ENCODE results near the gene PDZD7. TPM values are rescaled to one million over a fixed set of nuclear protein-coding genes. Genes with fewer than 3 reads are reported as not detected.
A peak's percentile ranks its signal among the peaks of the same experiment; 100 is the strongest.

Gene PDZD7
- total RNA-seq, 8 experiments from 2014 or later = 0.27 to 9.6 (median 3.5) TPM

DNA sequence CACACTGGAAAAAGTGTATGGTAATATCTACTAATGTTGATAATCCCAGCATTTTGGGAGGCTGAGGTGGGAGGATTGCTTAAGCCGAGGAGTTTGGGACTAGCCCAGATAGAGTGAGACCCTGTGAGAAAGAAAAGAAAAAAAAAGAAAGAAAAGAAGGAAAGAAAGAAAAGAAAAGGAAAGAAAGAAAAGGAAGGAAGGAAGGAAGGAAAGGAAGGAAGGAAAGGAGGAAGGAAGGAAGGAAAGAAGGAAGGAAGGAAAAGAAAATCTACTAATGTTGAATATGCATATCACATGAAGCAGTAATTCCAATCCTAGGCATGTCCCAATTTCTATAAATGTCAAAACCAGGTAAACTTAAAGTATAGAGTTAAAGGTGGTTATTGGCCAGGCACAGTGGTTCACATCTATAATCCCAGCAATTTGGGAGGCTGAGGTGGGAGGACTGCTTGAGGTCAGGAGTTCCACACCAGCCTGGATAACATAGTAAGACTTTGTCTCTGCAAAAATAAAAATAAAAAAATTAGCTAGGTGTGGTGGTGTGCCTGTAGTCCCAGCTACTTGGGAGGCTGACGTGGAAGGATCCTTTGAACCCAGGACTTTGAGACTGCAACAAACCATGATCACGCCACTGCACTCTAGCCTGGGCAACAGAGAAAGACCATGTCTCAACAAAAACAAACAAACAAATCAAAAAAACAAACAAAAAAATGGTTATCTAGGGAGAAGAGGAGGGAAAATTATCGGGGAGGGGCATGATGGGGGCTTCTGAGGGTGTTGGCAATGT, 25.6 kb upstream of the PDZD7 start:
- no peak overlapping the region for H3K27ac ChIP-seq
- in situ Hi-C loops (cut with MboI; ENCODE audit: low pct_unique_long_range_greater_than_20kb in 2 of 9, low sequenced_read_pairs in 9 of 9, unreplicated experiment in 9 of 9) = loop anchor here in 1 of 9 experiments (10.0 kb wide), 1 partner anchor 88 kb away; no protein-coding TSS in a partner anchor
- peaks cover 6 to 8% of the 10 kb centered on the region in 2 donors for H3K4me1 ChIP-seq (replicated peaks in 1 of 2)
- no peak overlapping the region for H3K4me3 ChIP-seq
- ATAC-seq (replicated peaks in 6 of 8) = no peak
- WGBS, 10 experiments = 81 to 100% (median 94%) methylated on average over 2 to 4 of the region's 4 CpGs

DNA sequence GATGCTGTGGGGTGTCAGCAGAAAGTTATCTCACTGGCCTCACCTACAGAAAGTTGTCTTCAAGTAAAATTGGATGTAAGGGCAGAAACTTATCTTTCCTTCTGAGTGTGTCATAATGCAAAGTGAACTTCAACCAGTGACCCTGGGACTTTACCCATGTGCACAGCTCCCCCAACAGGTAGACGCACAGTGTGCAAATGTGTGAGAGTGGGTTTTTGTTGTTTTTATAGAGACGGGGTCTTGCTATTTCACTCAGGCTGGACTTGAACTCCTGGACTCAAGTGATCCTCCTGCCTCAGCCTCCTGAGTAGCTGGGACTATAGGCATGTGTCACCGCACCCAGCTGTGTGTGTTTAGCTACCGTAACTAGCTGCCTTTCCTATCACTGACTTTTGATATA, 24.5 kb upstream of the PDZD7 start:
- 80 to 100% (median 96%) methylated on average over 2 to 3 of the region's 4 CpGs; no CpG with 5 or more reads in 6 of the 10 experiments for WGBS, 10 experiments
- in situ Hi-C loops (cut with MboI; ENCODE audit: low pct_unique_long_range_greater_than_20kb in 2 of 9, low sequenced_read_pairs in 9 of 9, unreplicated experiment in 9 of 9) = loop anchor here in 1 of 9 experiments (10.0 kb wide), 1 partner anchor 89 kb away; no protein-coding TSS in a partner anchor
- ATAC-seq (replicated peaks in 6 of 8) = no peak

DNA sequence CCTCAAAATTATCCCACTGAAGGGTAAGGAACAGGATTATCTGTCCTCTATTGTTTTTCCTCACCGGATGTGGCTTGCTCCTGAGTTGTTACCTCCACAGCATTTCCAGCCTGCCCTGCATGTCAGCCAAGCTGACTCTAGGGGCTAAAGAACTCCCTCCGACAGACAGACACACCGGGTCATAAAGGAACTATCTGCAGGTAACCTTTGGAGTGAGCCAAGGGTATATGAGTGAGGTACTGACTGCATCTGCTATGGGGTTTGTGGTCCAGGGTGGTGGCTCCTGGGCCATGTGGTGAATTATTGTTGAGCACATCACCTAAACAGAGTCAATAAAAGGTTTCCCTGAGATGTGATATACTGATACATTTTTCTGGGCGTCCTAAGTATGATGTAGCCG, 23.9 kb upstream of the PDZD7 start:
- H3K27ac ChIP-seq = no peak overlapping the region
- H3K4me1 ChIP-seq (replicated peaks in 1 of 2) = peaks cover 8 to 13% of the 10 kb centered on the region in 2 donors
- ATAC-seq (replicated peaks in 6 of 8) = no peak
- in situ Hi-C loops (cut with MboI; ENCODE audit: low pct_unique_long_range_greater_than_20kb in 2 of 9, low sequenced_read_pairs in 9 of 9, unreplicated experiment in 9 of 9) = loop anchor here in 1 of 9 experiments (10.0 kb wide), 1 partner anchor 90 kb away; no protein-coding TSS in a partner anchor
- WGBS, 10 experiments = 79 to 100% (median 99%) methylated on average over 1 to 5 of the region's 5 CpGs; no CpG with 5 or more reads in 2 of the 10 experiments
- H3K4me3 ChIP-seq = no peak overlapping the region

More for the DNA sequence above, 24.5 kb upstream of the PDZD7 start:
- H3K4me1 ChIP-seq (replicated peaks in 1 of 2) = peaks cover 6 to 12% of the 10 kb centered on the region in 2 donors
- no peak overlapping the region for H3K27ac ChIP-seq
- H3K4me3 ChIP-seq = no peak overlapping the region

DNA sequence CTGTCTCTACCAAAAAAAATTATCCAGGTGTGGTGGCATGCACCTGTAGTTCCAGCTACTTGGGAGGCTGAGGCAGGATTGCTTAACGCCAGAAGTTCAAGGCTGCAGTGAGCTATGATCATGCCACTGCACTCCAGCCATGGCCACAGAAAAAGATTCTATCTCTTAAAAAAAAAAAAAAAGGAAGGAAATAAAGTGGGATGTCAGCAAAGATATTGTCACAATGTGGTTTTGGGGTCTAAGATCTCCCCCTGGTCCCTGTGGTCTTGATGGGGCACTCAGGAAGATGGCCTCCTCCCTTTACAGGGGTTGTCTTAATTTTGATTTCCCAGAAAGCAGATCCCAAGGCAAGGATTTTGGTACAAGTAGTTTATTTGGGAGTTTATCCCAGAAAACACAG, 23.4 kb upstream of the PDZD7 start:
- no peak for ATAC-seq (replicated peaks in 6 of 8)
- WGBS, 10 experiments = 71 to 100% (median 100%) methylated on average over 1 of the region's 1 CpG; no CpG with 5 or more reads in 4 of the 10 experiments
- no peak overlapping the region for H3K4me3 ChIP-seq
- in situ Hi-C loops (cut with MboI; ENCODE audit: low pct_unique_long_range_greater_than_20kb in 2 of 9, low sequenced_read_pairs in 9 of 9, unreplicated experiment in 9 of 9) = loop anchor here in 1 of 9 experiments (10.0 kb wide), 1 partner anchor 90 kb away; no protein-coding TSS in a partner anchor
- H3K27ac ChIP-seq = no peak overlapping the region
- peaks cover 4 to 10% of the 10 kb centered on the region in 2 donors for H3K4me1 ChIP-seq (replicated peaks in 1 of 2)

DNA sequence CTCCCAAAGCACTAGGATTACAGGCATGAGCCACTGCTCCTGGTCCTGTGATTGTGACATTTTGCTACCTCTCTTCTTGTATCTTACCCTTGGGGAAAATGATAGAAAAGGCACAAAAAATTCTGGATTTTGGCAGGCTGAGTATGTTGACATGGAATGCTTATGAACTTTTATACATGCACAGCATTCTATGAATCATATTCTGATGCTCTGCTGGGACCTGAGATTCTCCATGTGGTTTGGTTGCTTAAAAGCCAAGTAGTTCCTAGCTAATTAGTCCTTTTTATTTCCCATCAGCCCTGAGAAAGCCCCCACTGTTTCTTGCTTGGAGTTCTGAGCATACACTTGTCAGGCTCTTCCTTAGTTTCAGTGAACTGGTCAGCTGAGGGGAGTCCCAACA, 22.6 kb upstream of the PDZD7 start:
- in situ Hi-C loops (cut with MboI; ENCODE audit: low pct_unique_long_range_greater_than_20kb in 2 of 9, low sequenced_read_pairs in 9 of 9, unreplicated experiment in 9 of 9) = loop anchor here in 1 of 9 experiments (10.0 kb wide), 1 partner anchor 91 kb away; no protein-coding TSS in a partner anchor
- Histone ChIP-seq H3K27ac (no peak overlapping the region), H3K4me3 (no peak overlapping the region), H3K4me1 (replicated peaks in 1 of 2) (peaks cover 4 to 10% of the 10 kb centered on the region in 2 donors)
- ATAC-seq (replicated peaks in 6 of 8) = no peak

DNA sequence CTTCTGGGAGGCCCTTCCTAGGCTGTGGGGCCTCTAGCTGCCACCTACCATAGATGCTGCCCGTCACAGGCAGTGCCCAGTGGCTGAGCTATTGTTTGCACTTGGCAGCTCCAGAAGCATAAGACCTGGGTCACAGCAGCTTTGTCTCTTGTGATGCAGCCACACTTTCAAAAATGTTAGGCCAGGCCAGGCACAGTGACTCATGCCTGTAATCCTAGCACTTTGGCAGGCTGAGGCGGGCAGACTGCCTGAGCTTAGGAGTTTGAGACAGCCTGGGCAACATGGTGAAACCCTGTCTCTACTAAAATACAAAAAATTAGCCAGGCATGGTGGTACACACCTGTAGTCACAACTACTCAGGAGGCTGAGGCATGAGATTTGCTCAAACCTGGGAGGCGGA, 21.4 kb upstream of the PDZD7 start:
- in situ Hi-C loops (cut with MboI; ENCODE audit: low pct_unique_long_range_greater_than_20kb in 2 of 9, low sequenced_read_pairs in 9 of 9, unreplicated experiment in 9 of 9) = loop anchor here in 1 of 9 experiments (10.0 kb wide), 1 partner anchor 93 kb away; no protein-coding TSS in a partner anchor
- H3K4me3 ChIP-seq = no peak overlapping the region
- ATAC-seq (replicated peaks in 6 of 8) = peak in 2 of 8 experiments; percentile 10 to 73
- H3K27ac ChIP-seq = no peak overlapping the region
- peaks cover 4 to 12% of the 10 kb centered on the region in 2 donors for H3K4me1 ChIP-seq (replicated peaks in 1 of 2)
- WGBS, 10 experiments = 83 to 100% (median 100%) methylated on average over 1 to 2 of the region's 3 CpGs; no CpG with 5 or more reads in 5 of the 10 experiments

DNA sequence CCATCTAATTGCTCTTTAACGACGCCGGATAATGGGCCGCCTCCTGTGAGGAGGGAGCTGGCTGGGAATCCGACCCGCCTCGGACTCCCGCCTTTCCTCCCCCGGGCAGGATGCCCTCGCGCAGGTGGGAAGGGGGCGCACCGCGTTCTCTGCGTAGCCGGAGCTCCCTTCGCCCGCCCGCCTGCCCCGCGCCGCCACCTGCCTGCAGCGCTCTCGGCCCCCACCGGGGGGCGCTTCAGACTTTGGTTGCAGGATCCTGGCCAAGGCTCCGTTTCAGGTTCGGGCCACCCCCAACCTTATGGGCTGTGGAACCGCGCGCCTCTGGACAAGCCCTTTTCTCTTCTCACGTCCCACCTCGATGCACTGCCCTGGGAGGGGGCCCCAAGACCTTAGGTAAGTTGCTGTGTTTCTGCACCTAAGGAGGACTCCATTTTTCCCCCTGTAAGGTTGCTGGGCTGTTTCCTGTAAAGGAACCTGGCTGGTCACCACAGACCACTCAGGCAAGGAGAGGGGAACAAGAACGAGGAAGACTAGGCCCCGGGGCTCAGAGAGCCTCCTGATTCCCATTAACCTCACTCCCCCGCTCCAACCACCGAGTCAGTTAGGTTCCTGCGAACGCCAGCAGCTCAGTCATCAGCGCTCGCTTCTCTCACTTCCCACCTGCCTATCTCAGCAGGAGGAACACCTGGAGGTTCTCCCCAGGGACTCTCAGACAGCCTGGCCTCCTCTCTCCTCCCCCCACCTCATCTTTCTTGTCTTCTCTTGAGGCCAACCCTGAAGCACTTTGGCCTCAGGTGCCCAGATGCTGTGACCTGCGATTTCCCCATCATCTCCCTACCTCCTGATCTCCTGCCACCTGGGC, 19.5 kb upstream of the PDZD7 start:
- WGBS, 10 experiments = 0 to 100% (median 21%) methylated on average over 1 to 16 of the region's 42 CpGs; no CpG with 5 or more reads in 5 of the 10 experiments
- peaks cover 4 to 16% of the 10 kb centered on the region in 2 donors for H3K4me1 ChIP-seq (replicated peaks in 1 of 2)
- H3K4me3 ChIP-seq = no peak overlapping the region
- in situ Hi-C loops (cut with MboI; ENCODE audit: low pct_unique_long_range_greater_than_20kb in 2 of 9, low sequenced_read_pairs in 9 of 9, unreplicated experiment in 9 of 9) = loop anchor here in 1 of 9 experiments (10.0 kb wide), 1 partner anchor 94 kb away; no protein-coding TSS in a partner anchor
- peak; percentile 49 to 95 (median 68) for ATAC-seq (replicated peaks in 6 of 8)
- no peak overlapping the region for H3K27ac ChIP-seq

DNA sequence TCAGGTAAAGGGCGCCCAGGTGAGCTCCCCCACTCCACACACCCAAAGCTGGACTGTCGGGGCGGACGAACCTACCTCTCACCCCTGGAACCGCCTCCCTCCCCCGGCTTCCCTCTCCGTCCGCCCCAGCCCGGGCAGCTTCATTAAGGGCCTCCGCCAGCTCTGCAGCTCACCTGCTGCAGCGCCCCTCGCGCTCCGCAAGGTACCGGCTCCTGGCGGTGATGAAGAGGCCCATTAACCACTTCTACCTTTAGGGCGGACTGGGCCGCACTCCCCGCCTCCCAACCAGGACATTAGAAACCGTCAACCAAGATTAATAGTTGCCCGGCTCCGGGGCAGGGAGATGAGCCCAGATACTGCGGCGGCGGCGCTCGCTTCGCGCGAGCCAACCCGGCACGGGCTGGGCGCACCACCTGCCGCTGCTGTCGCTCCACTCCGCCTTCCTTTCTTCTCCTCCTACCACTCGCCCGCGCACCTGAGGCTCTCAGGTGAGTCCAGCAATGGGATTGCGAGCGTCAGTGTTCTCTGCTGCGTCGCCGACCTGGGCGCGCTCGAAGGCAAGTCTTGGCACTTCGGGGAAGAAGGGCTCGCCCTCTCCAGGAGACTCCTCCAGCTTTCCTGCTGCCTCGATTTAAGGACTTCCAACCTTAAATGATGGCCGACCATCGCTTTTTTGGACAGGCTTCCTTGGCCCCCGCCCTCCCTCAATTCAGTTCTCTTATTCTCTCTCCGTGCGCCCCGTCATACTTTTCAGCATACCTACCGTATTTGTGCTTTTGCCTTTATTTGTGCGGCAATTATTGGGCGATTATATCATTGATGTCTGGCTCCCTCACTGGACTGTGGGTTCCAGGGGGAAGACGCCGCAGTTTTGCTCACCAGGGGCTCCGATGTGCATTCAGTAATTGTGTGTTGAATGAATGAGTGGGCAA, 17.3 kb upstream of the PDZD7 start:
- Histone ChIP-seq H3K4me3 (no peak overlapping the region), H3K4me1 (replicated peaks in 1 of 2) (peaks cover 12 to 27% of the 10 kb centered on the region in 2 donors), H3K27ac (no peak overlapping the region)
- 10 to 49% (median 28%) methylated on average over 2 to 15 of the region's 62 CpGs; no CpG with 5 or more reads in 2 of the 10 experiments for WGBS, 10 experiments
- peak in 5 of 8 experiments; percentile 22 to 64 (median 58) for ATAC-seq (replicated peaks in 6 of 8)
- in situ Hi-C loops (cut with MboI; ENCODE audit: low pct_unique_long_range_greater_than_20kb in 2 of 9, low sequenced_read_pairs in 9 of 9, unreplicated experiment in 9 of 9) = no loop called here

DNA sequence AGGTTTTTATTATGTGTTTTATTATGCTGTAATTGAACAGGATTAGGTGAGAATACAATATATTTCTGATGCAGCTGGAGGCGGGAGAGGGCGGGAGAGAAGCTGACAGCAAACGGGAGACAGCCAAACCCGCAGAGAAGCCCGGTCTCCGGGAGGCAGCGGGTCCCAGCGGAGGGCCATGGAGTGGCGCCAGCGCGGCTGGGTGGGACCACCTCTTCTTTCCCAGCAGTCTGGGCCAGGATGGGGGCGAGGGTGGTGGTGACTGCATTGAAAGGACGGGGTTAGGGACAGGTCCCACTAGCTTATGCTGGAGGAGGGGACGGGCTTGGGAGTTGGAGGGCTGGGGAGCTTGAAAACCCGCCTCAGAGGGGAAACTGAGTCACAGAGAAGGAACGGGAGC, 16.3 kb upstream of the PDZD7 start:
- WGBS, 10 experiments = 14 to 50% (median 29%) methylated on average over 1 to 12 of the region's 16 CpGs; no CpG with 5 or more reads in 3 of the 10 experiments
- in situ Hi-C loops (cut with MboI; ENCODE audit: low pct_unique_long_range_greater_than_20kb in 2 of 9, low sequenced_read_pairs in 9 of 9, unreplicated experiment in 9 of 9) = no loop called here
- Histone ChIP-seq H3K4me3 (no peak overlapping the region), H3K27ac (no peak overlapping the region), H3K4me1 (replicated peaks in 1 of 2) (peaks cover 17 to 31% of the 10 kb centered on the region in 2 donors)
- no peak for ATAC-seq (replicated peaks in 6 of 8)

DNA sequence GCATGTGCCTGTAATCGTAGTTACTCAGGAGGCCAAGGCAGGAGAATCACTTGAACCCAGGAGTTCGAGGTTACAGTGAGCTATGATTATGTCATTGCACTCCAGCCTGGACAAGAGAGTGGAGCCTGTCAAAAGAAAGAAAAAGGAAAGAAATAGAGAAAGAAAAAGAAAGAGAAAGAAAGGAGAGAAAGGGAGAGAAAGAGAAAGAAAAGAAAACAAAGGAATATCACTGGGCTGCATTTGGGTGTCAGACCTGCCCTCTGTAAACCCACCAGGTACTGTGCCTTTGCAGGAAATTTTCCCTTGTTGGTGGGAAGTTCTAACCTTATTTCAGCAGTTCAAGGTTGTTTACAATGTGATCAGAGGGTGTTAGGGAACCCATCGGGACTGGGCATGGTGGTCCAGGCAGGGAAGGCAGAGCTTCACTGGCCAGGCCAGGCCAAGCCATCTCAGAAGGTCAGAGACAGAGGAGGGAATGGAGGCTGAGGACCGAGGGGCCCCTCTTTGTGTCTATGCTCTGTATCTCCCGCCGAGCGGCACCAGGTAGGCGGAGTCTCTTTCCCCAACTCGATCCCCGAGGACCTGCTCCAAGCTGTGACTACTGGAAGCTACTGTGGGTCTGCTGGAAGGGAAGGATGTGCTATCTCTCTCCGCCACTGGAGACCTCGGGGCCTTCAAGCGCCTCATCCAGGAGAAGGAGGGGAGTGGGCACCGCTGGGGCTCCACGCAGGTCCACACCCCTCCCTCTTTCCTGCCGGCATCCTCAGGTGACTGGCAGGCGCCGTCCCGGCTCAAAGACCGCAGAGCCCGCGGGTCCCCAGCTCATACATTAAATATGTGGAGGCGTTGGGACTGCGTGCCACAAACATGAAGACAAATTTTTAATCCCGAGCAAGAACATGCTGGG, 15.7 kb upstream of the PDZD7 start:
- H3K4me3 ChIP-seq = no peak overlapping the region
- no peak for ATAC-seq (replicated peaks in 6 of 8)
- H3K4me1 ChIP-seq (replicated peaks in 1 of 2) = peaks cover 19 to 34% of the 10 kb centered on the region in 2 donors
- in situ Hi-C loops (cut with MboI; ENCODE audit: low pct_unique_long_range_greater_than_20kb in 2 of 9, low sequenced_read_pairs in 9 of 9, unreplicated experiment in 9 of 9) = no loop called here
- 18 to 100% (median 55%) methylated on average over 2 to 16 of the region's 25 CpGs for WGBS, 10 experiments
- H3K27ac ChIP-seq = no peak overlapping the region

DNA sequence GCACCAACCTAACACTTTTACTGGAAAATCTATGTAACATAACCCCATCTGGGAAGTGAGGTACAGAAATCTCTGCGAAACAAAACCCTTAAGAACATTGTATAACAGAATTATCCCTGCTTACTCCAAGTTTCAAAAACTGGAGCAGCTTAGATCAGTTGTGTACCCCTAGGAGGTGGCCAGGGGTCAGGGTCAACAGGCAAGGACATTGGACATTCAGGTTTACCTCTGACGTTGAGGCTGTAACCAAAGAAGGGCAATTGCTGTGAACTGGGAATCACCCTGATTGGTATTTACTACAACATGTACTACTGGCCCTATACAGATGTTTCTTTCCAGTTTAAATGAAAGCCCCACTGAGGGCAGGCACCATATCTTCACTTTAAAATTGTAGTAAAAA, 13.2 kb upstream of the PDZD7 start:
- Histone ChIP-seq H3K4me1 (replicated peaks in 1 of 2) (peaks cover 14 to 24% of the 10 kb centered on the region in 2 donors), H3K4me3 (no peak overlapping the region), H3K27ac (no peak overlapping the region)
- WGBS, 10 experiments = 40 to 100% (median 84%) methylated on average over 1 to 2 of the region's 2 CpGs; no CpG with 5 or more reads in 2 of the 10 experiments
- in situ Hi-C loops (cut with MboI; ENCODE audit: low pct_unique_long_range_greater_than_20kb in 2 of 9, low sequenced_read_pairs in 9 of 9, unreplicated experiment in 9 of 9) = no loop called here
- no peak for ATAC-seq (replicated peaks in 6 of 8)
